GM18499 (cell line): Measurements from ENCODE around the gene KRTAP2-2.

Source experiments
- ATAC-seq: cut with Tn5 transposase; IDR thresholded peaks from one replicate; pipeline ENCODE4 v1.9.1; 2021; ENCODE audit warnings: moderate number of reproducible peaks; ENCODE audit not compliant: insufficient read depth, unreplicated experiment

The KRTAP2-2 gene

GRCh38 chr17:41029633-41030245 is 25.3 kb downstream of the KRTAP2-2 start, which contains the start of gene KRTAP1-4:
KRTAP1-4 (minus strand) TSS chr17:41030195; CDS start chr17:41030078, 117 bp downstream.
- ATAC-seq, result no peak

DNA sequence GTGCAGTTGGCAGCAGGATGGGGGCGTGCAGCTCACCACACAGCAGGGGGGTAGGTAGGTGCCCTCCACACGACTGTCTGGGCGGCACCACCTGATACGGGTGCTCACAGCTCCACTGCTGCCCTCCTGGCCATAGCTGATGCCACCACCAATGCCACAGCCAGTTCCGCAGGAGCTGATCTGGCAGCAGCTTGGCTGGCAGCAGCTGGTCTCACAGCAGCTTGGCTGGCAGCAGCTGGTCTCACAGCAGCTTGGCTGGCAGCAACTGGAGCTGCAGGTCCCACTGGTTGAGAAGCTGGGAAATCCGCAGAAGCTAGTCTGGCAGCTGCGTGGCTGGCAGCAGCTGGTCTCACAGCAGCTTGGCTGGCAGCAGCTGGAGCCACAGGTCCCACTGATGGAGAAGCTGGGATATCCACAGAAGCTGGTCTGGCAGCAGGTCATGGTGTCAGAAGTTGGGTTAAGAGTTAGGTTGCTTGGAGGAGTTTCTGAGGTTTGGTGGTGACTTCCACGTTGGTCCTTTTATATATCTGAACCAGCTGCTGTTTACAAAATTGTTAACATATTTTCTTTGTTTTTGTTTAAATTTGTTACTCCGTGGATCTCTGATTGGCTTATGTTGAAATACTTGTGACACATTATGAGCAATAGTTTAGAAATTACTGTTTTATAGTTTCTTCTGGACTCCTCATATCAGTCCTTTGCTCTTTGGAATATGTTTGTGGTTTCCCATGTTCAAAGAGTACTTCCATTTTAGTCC is 28.1 kb downstream of the KRTAP2-2 start, which contains the start of gene KRTAP1-5:
Gene KRTAP1-5 (minus strand): TSS at position 494 of the 757 bp plus-strand sequence. CDS start 53 bp downstream, at position 441.
- no peak for ATAC-seq

- no peak for ATAC-seq
These were observed 30.3 kb downstream of the KRTAP2-2 start for GRCh38 chr17:41024697-41025096.

DNA sequence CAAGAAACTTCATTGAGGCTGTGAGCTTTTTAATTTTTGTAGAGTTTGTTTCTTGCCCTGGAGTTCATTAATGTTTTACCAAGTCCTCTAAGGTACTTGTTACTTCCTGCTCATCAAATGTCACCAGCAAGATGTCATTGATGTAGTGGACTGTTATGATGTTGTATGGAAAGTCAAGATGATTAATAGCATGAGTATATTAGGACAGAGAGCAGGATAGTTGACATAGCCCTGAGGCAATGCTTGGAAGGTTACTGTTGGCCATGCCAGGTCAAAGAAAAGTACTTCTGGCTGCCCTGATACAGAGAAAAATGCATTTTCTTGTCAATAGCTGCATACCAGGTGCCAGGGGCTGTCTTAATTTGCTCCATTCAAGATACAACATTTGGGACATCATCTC is 34.7 kb downstream of the KRTAP2-2 start:
- no peak for ATAC-seq

DNA sequence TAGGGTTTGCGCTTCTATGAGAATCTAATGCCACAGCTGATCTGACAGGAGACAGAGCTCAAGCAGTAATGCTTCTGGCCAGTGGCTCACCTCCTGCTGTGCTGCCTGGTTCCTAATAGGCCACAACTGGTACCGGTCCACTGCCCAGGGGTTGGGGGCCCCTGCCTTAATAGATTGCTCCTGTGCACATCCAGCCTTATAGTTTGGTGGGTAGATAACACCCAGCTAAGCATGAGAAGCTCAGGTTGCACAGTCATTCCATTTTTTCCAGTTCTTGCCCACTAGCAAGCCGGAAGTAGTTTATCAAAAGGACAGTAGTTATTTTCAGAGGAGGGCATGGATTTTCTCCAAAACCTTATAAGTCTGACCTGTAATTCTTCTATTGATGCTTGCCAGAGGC is 35.6 kb downstream of the KRTAP2-2 start:
- ATAC-seq, result no peak

GRCh38 chr17:41018541-41018940 is 36.5 kb downstream of the KRTAP2-2 start:
- ATAC-seq, result no peak

- ATAC-seq, result no peak
These were observed 38.3 kb downstream of the KRTAP2-2 start for GRCh38 chr17:41016578-41017215.

- no peak for ATAC-seq
These were observed 39.6 kb downstream of the KRTAP2-2 start for GRCh38 chr17:41015454-41015853.

DNA sequence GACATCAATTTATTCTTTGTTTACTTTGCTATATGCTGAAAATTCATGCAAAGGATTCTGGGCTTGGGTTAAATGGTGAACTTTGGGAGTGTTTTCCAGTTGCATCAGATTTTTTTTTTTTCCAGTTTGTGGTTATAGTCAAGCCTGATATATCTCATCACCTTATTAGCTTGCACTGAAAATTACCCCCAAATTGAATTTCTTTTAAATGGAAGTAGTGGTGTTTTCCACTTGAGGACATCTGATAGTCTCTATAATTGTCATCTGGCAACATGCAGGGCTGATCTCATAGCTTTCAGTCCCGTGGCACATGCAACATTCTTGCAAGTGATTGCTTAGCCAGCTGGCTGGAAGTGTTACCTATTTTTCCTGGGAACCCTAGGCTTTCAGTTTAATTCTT is 41.4 kb downstream of the KRTAP2-2 start:
- no peak for ATAC-seq

- no peak for ATAC-seq
These were observed 41.8 kb downstream of the KRTAP2-2 start for GRCh38 chr17:41013181-41013580.

DNA sequence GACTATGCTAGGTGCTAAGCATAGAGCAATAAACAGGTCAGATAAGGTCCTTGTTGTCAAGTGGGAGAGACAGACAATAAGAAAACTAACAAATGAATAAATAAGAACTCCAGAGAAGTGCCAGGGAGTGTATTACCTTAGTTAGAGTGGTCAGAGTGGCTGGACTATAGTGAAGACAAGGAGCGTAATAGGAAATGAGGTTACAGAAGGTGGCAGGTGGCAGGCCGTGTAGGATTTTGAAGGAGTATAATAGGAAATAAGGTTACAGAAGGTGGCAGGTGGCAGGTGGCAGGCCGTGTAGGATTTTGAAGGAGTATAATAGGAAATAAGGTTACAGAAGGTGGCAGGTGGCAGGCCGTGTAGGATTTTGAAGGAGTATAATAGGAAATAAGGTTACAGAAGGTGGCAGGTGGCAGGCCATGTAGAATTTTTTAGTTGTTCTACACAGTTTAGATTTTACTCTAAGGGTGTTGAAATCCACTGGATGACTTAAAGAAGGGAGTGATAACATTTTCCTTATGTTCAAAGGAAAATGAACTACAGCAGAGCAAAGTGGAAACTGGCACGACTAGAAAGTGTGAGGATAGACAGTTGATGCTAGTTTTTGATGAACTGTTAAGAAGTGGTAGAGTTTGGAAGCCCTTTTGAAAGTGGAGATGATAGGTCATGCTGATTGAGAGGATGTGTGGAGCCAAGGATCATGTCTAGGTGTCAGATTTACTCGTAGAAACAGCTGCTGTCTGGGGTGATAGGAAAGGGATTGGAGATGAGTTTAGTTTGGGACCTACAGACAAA is 42.5 kb downstream of the KRTAP2-2 start:
- ATAC-seq, result no peak

GRCh38 chr17:41010441-41010840 is 44.6 kb downstream of the KRTAP2-2 start:
- ATAC-seq, result no peak

DNA sequence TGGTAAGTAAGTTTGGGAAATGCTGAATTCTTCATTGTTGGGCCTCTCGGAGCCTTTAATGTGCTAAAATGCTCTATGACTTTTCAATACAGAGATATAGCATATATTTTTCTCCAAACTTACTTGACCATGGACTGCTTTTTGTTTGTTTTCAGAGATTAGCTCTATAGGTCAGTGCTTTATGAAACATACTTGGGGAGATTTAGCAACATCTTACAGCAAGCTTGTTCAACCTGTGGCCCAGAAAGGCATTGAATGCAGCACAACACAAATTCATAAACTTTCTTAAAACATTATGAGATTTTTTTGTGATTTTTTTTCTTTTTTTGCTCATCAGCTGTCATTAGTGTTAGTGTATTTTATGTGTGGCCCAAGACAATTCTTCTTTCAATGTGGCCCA is 45.1 kb downstream of the KRTAP2-2 start:
- no peak for ATAC-seq

DNA sequence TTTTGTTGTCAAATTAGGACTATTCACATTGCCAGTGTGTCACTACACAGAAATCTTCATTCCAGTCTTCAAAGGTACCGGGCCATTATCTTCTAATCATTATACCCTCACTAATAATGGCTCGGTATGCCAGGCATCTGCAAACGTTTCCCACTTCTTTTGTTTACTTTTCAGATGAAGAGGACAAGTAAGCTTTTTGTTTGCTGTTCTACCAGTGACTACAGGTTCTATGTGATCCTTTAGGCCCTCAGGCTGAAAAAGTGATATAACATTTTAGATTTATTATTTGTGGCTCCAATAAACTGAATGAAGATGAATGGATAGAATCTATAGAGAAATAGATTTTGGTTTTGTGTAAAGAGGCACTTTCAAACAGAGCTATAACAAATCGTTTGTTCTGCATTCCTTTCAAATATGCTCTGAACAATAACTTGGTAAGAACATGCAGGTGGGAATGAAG is 45.7 kb downstream of the KRTAP2-2 start:
- no peak for ATAC-seq

DNA sequence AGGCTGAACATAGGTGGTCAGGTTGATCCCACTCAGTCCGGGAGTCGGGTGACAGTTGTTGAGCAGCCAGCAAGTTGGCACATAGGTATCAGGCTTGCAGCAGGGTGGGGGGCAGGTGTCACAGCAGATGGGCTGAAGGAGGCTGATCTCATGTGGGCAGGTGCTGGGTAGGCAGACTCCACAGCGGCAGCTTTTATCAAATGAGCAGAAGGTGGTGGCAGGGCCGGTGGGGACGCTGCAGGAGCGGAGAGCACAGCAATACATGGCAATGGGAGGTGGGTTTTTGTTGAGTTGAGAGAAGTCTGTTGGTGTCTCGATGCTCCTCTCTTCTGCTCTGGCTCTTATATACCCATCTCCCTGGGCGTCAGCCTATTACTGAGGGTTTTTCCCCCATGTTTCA is 46.2 kb downstream of the KRTAP2-2 start, which contains the start of gene KRTAP3-1:
Gene KRTAP3-1 (minus strand): TSS at position 318 of the 400 bp plus-strand sequence. CDS start 54 bp downstream, at position 264.
- no peak for ATAC-seq
